GM12878 (cell line): ENCODE measurements around the gene PTPN20. TPM values are rescaled to one million over a fixed set of nuclear protein-coding genes. Genes with fewer than 3 reads are reported as not detected.

Experiments used
- ATAC-seq: fragments of 200-7000 bp; cut with Tn5 transposase; 3 replicates; pipeline ENCODE4 v1.9.1; 2020; ENCODE audit warnings: mild to moderate bottlenecking, moderate library complexity
- BruUV-seq: library from RNA; stranded (reverse); fragments of 400-500 nt; replicated peaks from 2 replicates; lab custom pipeline; 2021; lab: Mats Ljungman, UMichigan
- CTCF ChIA-PET: fragments of 300-600 bp; sonication (Branson Sonifier 250); formaldehyde crosslinking; extraction: SDS; loops from one replicate; lab custom pipeline; 2021; ENCODE audit warnings: inconsistent platforms; lab: Yijun Ruan, JAX
- POLR2A ChIA-PET: fragments of 350-600 bp; formaldehyde crosslinking; extraction: SDS; loops from one replicate; lab custom pipeline; 2021; ENCODE audit warnings: inconsistent platforms; lab: Charles Lee
- RAD21 ChIA-PET: fragments of 300-600 bp; sonication (Branson Sonifier 250); formaldehyde crosslinking; loops from one replicate; lab custom pipeline; 2023; ENCODE audit warnings: antibody characterized with exemption; ENCODE audit not compliant: unreplicated experiment; lab: Charles Lee
- SMC1A ChIA-PET: fragments of 300-600 bp; sonication (Branson Sonifier 250); formaldehyde crosslinking; loops from one replicate; lab custom pipeline; 2023; ENCODE audit not compliant: unreplicated experiment, uncharacterized antibody; lab: Charles Lee
- DNase-seq: peaks from one replicate; pipeline ENCODE4 v3.0.0-alpha.2; 2011; ENCODE audit warnings: low read depth, low spot score
- FAIRE-seq: peaks from 3 replicates; lab custom pipeline; 2011; peaks lifted over from hg19 to GRCh38; lab: Jason Lieb, UNC
- H2AFZ ChIP-seq: 2 replicates; pipeline ENCODE4 v1.6.0; 2011; ENCODE audit warnings: low read depth, low read length, control low read depth; ENCODE audit not compliant: control insufficient read depth
- H3K27ac ChIP-seq: 2 replicates; pipeline ENCODE4 v1.5.1; 2011; ENCODE audit warnings: control low read depth; ENCODE audit not compliant: control insufficient read depth, insufficient read depth
- H3K27me3 ChIP-seq, 2 experiments: replicated peaks in 1 of 2; 2 replicates each; pipeline versions ENCODE4 v1.6.0 to v1.6.1; 2011; ENCODE audit warnings: low read length in 1 of 2; ENCODE audit not compliant: control insufficient read depth in 2 of 2, insufficient read depth in 2 of 2
- H3K36me3 ChIP-seq, 2 experiments: 2 replicates each; pipeline ENCODE4 v1.5.1; 2011; ENCODE audit warnings: low read length in 1 of 2; ENCODE audit not compliant: control insufficient read depth in 2 of 2, insufficient read depth in 2 of 2
- H3K4me1 ChIP-seq: 2 replicates; pipeline ENCODE4 v1.6.1; 2011; ENCODE audit warnings: mild to moderate bottlenecking, low read length, moderate library complexity, mixed read lengths; ENCODE audit not compliant: control insufficient read depth, insufficient read depth
- H3K4me2 ChIP-seq: 2 replicates; pipeline ENCODE4 v1.6.0; 2011; ENCODE audit warnings: control low read depth; ENCODE audit not compliant: control insufficient read depth, insufficient read depth
- H3K4me3 ChIP-seq: fragments of 200-600 bp; sonication (generic); 2 replicates; pipeline ENCODE4 v1.5.1; 2016
- H3K79me2 ChIP-seq: 2 replicates; pipeline ENCODE4 v1.6.0; 2011; ENCODE audit warnings: low read length; ENCODE audit not compliant: control insufficient read depth, insufficient read depth
- H3K9ac ChIP-seq: 2 replicates; pipeline ENCODE4 v1.8.0; 2011; ENCODE audit warnings: low read length, control low read depth, mixed read lengths; ENCODE audit not compliant: control insufficient read depth, insufficient read depth
- H3K9me3 ChIP-seq: replicated peaks from 3 replicates; pipeline ENCODE4 v1.5.1; 2011; ENCODE audit warnings: mild to moderate bottlenecking, low read length; ENCODE audit not compliant: control insufficient read depth, insufficient read depth
- H4K20me1 ChIP-seq: 2 replicates; pipeline ENCODE4 v1.6.0; 2011; ENCODE audit not compliant: control insufficient read depth, insufficient read depth
- ATF7 ChIP-seq: fragments of 450-650 bp; IDR thresholded peaks from 2 replicates; pipeline ENCODE4 v1.6.1; 2016; ENCODE audit warnings: low read depth, mild to moderate bottlenecking
- SPI1 ChIP-seq: IDR thresholded peaks from 2 replicates; pipeline ENCODE4 v1.6.1; 2011; ENCODE audit warnings: low read depth, mild to moderate bottlenecking, low read length, moderate library complexity, borderline replicate concordance; ENCODE audit not compliant: insufficient read depth
- STAT3 ChIP-seq: IDR thresholded peaks from 2 replicates; pipeline ENCODE4 v1.6.1; 2011; ENCODE audit warnings: low read depth, low read length, improper control_type of control experiment
- WGBS: methylation state at CpG from one replicate; pipeline ENCODE4 v1.1.6; 2016; ENCODE audit warnings: low lambda C conversion rate; ENCODE audit not compliant: insufficient replicate concordance, insufficient coverage; ENCODE audit errors: missing lambda C conversion rate; 5-methylcytosine and 5-hydroxymethylcytosine counted together
- in situ Hi-C: fragments of 300-500 bp; cut with MboI; formaldehyde crosslinking; loops from 9 replicates; pipeline ENCODE4 v1.14.3; 2018; ENCODE audit warnings: mixed read lengths
- intact Hi-C: fragments of 100-400 bp; cut with micrococcal nuclease; formaldehyde crosslinking; loops from one replicate; pipeline ENCODE4 v1.14.2; 2022; ENCODE audit not compliant: unreplicated experiment
- polyA plus RNA-seq, 11 experiments: library from polyadenylated mRNA; depleted of rRNA in 4 of 11; unstranded in 6 of 11; stranded (reverse) in 5 of 11; fragments of >200 nt; fragmentation: Nextera tagmentation in 4 of 11; fragmentation: Illumina TruSeq in 1 of 11; extraction: Ambion mirVana in 4 of 11; extraction: Trizol in 1 of 11; gene quantifications; 1 replicate in 1 of 11; 2 replicates in 10 of 11; pipeline versions ENCODE4 v1.2.1 to v1.2.3, GENCODE V29; 2011 to 2016; ENCODE audit warnings: inconsistent platforms in 2 of 11, missing spikeins in 2 of 11, low read depth in 1 of 11
- total RNA-seq, 4 experiments: library from RNA; depleted of rRNA in 3 of 4; stranded (reverse); fragments of >200 nt in 3 of 4; fragmentation: Illumina TruSeq in 1 of 4; extraction: Trizol in 1 of 4; gene quantifications; 2 replicates each; pipeline versions ENCODE4 v1.2.1 to v1.2.3, GENCODE V29; 2013 to 2021
- TF ChIP-seq, protein P1 (sequence below): fragments of 450-650 bp; IDR thresholded peaks from 2 replicates; pipeline ENCODE4 v1.6.1; 2017; ENCODE audit warnings: mild to moderate bottlenecking, low read depth, inconsistent platforms; ENCODE audit not compliant: poor library complexity, severe bottlenecking
- TF ChIP-seq, protein P2 (sequence below): fragments of 450-650 bp; formaldehyde crosslinking; IDR thresholded peaks from 2 replicates; pipeline ENCODE4 v1.4.0; 2022; ENCODE audit warnings: mild to moderate bottlenecking, moderate library complexity

The PTPN20 gene
- total and polyA plus RNA-seq, 10 of the 15 experiments (the other 5 are each of a cell fraction or from before 2014, with no cell fraction given) = 0.04 to 3.4 (median 0.10) TPM; not detected in 4

DNA sequence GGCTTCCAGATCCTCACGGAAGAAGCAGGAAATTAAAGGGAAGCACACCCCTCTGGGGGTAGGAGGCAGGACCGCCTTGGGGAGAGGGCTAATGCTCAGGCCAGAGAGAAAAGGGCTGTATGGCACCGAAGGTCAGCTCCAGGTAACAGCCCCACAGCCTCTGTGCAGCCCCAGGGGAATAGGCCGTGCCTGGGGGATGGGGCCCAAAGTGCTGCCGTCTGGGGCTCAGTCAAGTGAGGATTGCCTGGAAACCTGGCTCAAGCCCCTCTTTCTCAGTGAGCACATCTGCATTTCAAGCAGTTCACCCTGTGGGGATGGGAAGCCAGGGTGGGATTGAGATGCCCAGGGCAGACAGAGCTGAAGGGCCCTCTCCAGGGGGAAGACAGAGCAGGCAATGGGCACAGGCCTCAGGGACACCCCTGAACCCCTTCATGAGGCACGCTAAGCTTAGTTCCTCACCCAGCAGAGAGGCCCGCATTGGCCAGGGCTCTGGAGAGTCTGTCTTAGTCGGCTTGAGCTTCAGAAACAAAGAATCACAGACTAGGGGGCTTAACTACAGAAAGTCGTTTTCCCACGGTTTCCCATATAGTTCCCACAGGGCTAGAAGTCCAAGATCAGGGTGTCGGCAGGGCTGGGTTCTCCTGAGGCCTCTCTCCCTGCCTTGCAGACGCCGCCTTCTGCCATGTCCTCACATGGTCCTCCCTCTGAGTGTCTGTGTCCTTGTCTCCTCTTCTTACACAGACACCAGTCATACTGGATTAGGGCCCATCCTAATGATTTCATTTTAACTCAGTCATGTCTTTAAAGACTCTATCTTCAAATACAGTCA lies 118.2 kb downstream of the PTPN20 start:
- ChIA-PET RAD21 (no interaction called here), CTCF (interaction anchor here (0.7 to 1.9 kb wide), 2 partner anchors 19 to 285 kb away, joined by 3 to 6 read pairs; no protein-coding TSS in a partner anchor), SMC1A (no interaction called here), POLR2A (no interaction called here)
- in situ Hi-C loops (no loop called here), intact Hi-C loops (no loop called here)
- Histone ChIP-seq H3K4me3 (no peak overlapping the region), H3K27me3 (no peaks in the 10 kb centered on the region; a peak in 2 of 4 replicates), H3K9me3 (no peaks in the 10 kb centered on the region), H2AFZ (no peak overlapping the region), H4K20me1 (no peaks in the 10 kb centered on the region), H3K36me3 (no peaks in the 10 kb centered on the region), H3K79me2 (no peaks in the 10 kb centered on the region), H3K4me1 (no peaks in the 10 kb centered on the region), H3K9ac (no peak overlapping the region), H3K4me2 (no peak overlapping the region), H3K27ac (no peak overlapping the region)
- FAIRE-seq = no peak
- BruUV-seq = no TSS peak
- TF ChIP-seq, protein P1, sequence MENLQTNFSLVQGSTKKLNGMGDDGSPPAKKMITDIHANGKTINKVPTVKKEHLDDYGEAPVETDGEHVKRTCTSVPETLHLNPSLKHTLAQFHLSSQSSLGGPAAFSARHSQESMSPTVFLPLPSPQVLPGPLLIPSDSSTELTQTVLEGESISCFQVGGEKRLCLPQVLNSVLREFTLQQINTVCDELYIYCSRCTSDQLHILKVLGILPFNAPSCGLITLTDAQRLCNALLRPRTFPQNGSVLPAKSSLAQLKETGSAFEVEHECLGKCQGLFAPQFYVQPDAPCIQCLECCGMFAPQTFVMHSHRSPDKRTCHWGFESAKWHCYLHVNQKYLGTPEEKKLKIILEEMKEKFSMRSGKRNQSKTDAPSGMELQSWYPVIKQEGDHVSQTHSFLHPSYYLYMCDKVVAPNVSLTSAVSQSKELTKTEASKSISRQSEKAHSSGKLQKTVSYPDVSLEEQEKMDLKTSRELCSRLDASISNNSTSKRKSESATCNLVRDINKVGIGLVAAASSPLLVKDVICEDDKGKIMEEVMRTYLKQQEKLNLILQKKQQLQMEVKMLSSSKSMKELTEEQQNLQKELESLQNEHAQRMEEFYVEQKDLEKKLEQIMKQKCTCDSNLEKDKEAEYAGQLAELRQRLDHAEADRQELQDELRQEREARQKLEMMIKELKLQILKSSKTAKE = no peak
- TF ChIP-seq SPI1 (no peak), STAT3 (no peak), ATF7 (no peak)
- TF ChIP-seq, protein P2, sequence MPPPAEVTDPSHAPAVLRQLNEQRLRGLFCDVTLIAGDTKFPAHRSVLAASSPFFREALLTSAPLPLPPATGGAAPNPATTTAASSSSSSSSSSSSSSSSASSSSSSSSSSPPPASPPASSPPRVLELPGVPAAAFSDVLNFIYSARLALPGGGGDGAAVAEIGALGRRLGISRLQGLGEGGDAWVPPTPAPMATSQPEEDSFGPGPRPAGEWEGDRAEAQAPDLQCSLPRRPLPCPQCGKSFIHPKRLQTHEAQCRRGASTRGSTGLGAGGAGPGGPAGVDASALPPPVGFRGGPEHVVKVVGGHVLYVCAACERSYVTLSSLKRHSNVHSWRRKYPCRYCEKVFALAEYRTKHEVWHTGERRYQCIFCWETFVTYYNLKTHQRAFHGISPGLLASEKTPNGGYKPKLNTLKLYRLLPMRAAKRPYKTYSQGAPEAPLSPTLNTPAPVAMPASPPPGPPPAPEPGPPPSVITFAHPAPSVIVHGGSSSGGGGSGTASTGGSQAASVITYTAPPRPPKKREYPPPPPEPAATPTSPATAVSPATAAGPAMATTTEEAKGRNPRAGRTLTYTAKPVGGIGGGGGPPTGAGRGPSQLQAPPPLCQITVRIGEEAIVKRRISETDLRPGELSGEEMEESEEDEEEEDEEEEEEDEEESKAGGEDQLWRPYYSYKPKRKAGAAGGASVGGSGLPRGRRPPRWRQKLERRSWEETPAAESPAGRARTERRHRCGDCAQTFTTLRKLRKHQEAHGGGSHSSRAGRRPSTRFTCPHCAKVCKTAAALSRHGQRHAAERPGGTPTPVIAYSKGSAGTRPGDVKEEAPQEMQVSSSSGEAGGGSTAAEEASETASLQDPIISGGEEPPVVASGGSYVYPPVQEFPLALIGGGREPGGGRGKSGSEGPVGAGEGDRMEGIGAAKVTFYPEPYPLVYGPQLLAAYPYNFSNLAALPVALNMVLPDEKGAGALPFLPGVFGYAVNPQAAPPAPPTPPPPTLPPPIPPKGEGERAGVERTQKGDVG = no peak
- DNase-seq = no peak
- ATAC-seq = no peak
- WGBS = 25% methylated on average over 13 of the region's 13 CpGs
